ENCODE results near the gene SH3BP5. TPM values are rescaled to one million over a fixed set of nuclear protein-coding genes. Genes with fewer than 3 reads are reported as not detected.

SH3BP5 gene
- 6.1 TPM for polyA plus RNA-seq (2013, experiment 1 of 2)
- polyA plus RNA-seq (2013, experiment 2 of 2): 6.0 TPM

- H3K4ac ChIP-seq (ENCODE audit: low read length): no peak within 1 kb of the TSS
- H3K27ac ChIP-seq (replicated peaks; ENCODE audit: low read length): no peak within 1 kb of the TSS
- no peaks in the 10 kb centered on the region for H3K36me3 ChIP-seq (replicated peaks in 1 of 2; ENCODE audit: control insufficient read depth in 2 of 2, insufficient read depth in 2 of 2, low read length in 2 of 2)
- H3K4me3 ChIP-seq (ENCODE audit: low read length in 2 of 2): peak within 1 kb of the TSS; percentile 71 to 84
- peak within 1 kb of the TSS; percentile 89 for H3K9ac ChIP-seq (ENCODE audit: low read depth, low read length, poor library complexity)
- H4K91ac ChIP-seq (ENCODE audit: low read depth, low read length, poor library complexity): no peak within 1 kb of the TSS
- H3K14ac ChIP-seq (ENCODE audit: low read length): peak within 1 kb of the TSS; percentile 0
- DNase-seq (ENCODE audit: low spot score): peak; percentile 54
- peaks cover 0 to 32% (median 16%) of the 10 kb centered on the region in 3 experiments for H3K27me3 ChIP-seq (ENCODE audit: control insufficient read depth in 3 of 3, insufficient read depth in 3 of 3, low read depth in 1 of 3, low read length in 3 of 3)
- H2BK12ac ChIP-seq (ENCODE audit: low read length): peak within 1 kb of the TSS; percentile 65
- no CpG with 5 or more reads among the region's 66 CpGs for WGBS, 2 donors (ENCODE audit: extremely low coverage in 2 of 2, insufficient read length in 2 of 2, insufficient replicate concordance in 1 of 2)
- peak within 1 kb of the TSS; percentile 88 for H3K18ac ChIP-seq (ENCODE audit: low read length)
- no peaks in the 10 kb centered on the region for H3K9me3 ChIP-seq (replicated peaks in 1 of 2; ENCODE audit: control insufficient read depth in 2 of 2, insufficient read depth in 1 of 2, low read depth in 1 of 2, low read length in 2 of 2)
- H3K4me2 ChIP-seq (ENCODE audit: insufficient read depth, low read length, poor library complexity, severe bottlenecking): peak within 1 kb of the TSS; percentile 98
- H3K4me1 ChIP-seq (ENCODE audit: control insufficient read depth in 2 of 2, insufficient read depth in 1 of 2, low read depth in 1 of 2, low read length in 2 of 2): peaks cover 8 to 10% of the 10 kb centered on the region in 2 donors
- H3K23ac ChIP-seq (ENCODE audit: low read depth, low read length, poor library complexity): peak within 1 kb of the TSS; percentile 90
- H2AFZ ChIP-seq (ENCODE audit: low read length): peak within 1 kb of the TSS; percentile 97
- no peak within 1 kb of the TSS for H4K8ac ChIP-seq (ENCODE audit: low read depth, low read length)
- H2AK5ac ChIP-seq (ENCODE audit: low read depth, low read length): no peak within 1 kb of the TSS
- no peaks in the 10 kb centered on the region for H3K79me1 ChIP-seq (ENCODE audit: low read depth, low read length)
- peak within 1 kb of the TSS; percentile 80 for H2BK5ac ChIP-seq (ENCODE audit: low read length)
- peak within 1 kb of the TSS; percentile 8 for H2BK120ac ChIP-seq (ENCODE audit: low read depth, low read length)
- H2BK15ac ChIP-seq (ENCODE audit: low read length): peak within 1 kb of the TSS; percentile 91
Measured at GRCh38 chr3:15332405-15333098, at the start of gene SH3BP5. Gene SH3BP5, minus strand, starts transcription at chr3:15332586. Its CDS starts 178 bp downstream, at chr3:15332408.

DNA sequence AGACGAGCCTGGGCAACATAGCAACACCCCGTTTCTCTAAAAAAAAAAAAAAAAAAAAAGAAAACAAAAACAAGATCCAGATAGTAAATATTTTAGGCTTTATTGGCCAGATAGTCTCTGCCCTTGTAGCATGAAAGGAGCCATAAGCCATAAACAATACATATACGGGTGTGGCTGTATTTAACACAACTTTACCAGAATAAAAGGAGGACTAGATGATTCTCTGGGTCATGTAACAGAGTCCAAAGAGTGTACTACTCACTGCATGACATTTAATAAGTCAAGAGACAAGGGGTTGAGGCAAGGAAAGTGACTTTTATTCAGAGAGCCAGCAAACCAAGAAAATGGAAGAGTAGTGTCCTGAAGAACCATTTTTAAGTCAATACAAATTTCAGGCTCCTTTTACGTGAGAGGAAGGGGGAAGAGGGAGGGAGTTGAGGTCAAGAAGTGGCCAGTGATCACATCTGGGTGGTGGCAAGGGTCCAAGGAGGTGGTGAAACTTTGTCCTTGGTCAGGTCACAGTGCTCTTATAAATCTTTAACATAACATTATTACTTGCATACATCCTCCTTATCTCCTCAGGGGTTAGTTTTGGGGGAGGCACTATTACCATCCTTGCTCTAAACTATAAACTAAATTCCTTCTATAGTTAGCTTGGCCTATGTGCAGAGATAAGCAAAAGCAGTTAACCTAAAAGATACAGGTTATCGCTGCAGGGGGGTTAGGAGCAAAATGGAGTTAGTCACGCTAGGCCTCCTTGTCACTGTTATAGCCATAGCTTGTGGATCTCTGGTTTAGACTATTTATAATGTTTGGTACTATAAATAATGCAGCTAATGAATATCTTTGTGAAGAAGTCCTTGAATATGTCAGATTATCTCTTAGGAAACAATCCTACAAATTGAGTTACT is 48.8 kb upstream of the SH3BP5 start:
- Histone ChIP-seq H3K27ac (replicated peaks; ENCODE audit: low read length) (no peak overlapping the region), H3K9ac (ENCODE audit: low read depth, low read length, poor library complexity) (no peak overlapping the region), H3K79me1 (ENCODE audit: low read depth, low read length) (no peaks in the 10 kb centered on the region), H3K4ac (ENCODE audit: low read length) (no peak overlapping the region), H4K91ac (ENCODE audit: low read depth, low read length, poor library complexity) (no peak overlapping the region), H2BK120ac (ENCODE audit: low read depth, low read length) (no peak overlapping the region), H3K23ac (ENCODE audit: low read depth, low read length, poor library complexity) (no peak overlapping the region), H2AFZ (ENCODE audit: low read length) (no peak overlapping the region), H2BK12ac (ENCODE audit: low read length) (no peak overlapping the region), H3K36me3 (replicated peaks in 1 of 2; ENCODE audit: control insufficient read depth in 2 of 2, insufficient read depth in 2 of 2, low read length in 2 of 2) (no peaks in the 10 kb centered on the region), H2AK5ac (ENCODE audit: low read depth, low read length) (no peak overlapping the region), H2BK15ac (ENCODE audit: low read length) (no peak overlapping the region), H3K4me3 (ENCODE audit: low read length in 2 of 2) (no peak overlapping the region), H4K8ac (ENCODE audit: low read depth, low read length) (no peak overlapping the region), H3K4me1 (ENCODE audit: control insufficient read depth in 2 of 2, insufficient read depth in 1 of 2, low read depth in 1 of 2, low read length in 2 of 2) (peaks cover 0 to 2% of the 10 kb centered on the region in 2 donors), H3K27me3 (ENCODE audit: control insufficient read depth in 3 of 3, insufficient read depth in 3 of 3, low read depth in 1 of 3, low read length in 3 of 3) (no peaks in the 10 kb centered on the region), H3K18ac (ENCODE audit: low read length) (no peak overlapping the region), H3K14ac (ENCODE audit: low read length) (no peak overlapping the region), H3K9me3 (replicated peaks in 1 of 2; ENCODE audit: control insufficient read depth in 2 of 2, insufficient read depth in 1 of 2, low read depth in 1 of 2, low read length in 2 of 2) (peaks cover 0 to 4% of the 10 kb centered on the region in 2 donors), H2BK5ac (ENCODE audit: low read length) (no peak overlapping the region), H3K4me2 (ENCODE audit: insufficient read depth, low read length, poor library complexity, severe bottlenecking) (no peak overlapping the region)
- DNase-seq (ENCODE audit: low spot score): no peak
- WGBS, 2 donors (ENCODE audit: extremely low coverage in 2 of 2, insufficient read length in 2 of 2, insufficient replicate concordance in 1 of 2): no CpG with 5 or more reads among the region's 6 CpGs

DNA sequence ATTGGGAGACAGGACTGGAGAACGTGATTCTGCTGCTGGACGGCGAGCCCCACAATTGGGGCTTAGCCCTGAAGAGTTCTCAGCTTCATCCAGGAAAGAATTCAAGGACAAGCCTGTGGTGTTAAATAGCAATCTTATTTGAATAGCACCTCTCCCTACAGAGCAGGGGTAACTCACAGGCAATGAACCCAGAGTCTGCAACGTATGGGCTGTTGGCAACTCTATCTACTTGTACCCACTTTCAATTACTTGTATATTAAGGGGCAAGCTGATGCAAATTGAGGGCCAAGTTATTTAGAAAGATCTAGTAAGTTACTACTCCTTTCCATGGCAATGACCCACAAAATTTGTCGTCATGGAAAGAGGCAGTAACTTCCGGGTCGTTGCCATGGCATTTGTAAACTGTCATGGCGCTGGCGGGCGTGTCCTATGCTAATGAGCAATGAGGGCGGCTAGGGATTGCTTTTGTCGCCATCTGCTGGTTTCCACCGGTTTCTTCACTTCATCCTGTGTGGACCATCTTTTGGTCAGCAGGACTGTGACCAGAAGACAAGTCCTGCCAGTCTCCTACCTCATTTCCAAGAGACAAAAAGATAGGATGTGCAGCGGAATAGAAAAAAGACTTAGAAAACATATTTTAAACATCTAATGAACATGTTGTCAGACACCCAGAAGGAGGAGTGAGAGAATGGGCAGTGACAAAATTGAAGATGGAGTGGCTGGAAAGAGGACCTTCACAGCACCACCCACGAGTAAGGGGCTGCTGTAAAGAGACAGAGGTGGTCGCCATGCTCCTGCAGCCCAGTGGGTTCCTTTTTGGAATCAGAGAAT is 45.8 kb upstream of the SH3BP5 start:
- WGBS, 2 donors (ENCODE audit: extremely low coverage in 2 of 2, insufficient read length in 2 of 2, insufficient replicate concordance in 1 of 2): no CpG with 5 or more reads among the region's 16 CpGs
- Histone ChIP-seq H3K27ac (replicated peaks; ENCODE audit: low read length) (no peak overlapping the region), H3K4ac (ENCODE audit: low read length) (no peak overlapping the region)

More for the DNA sequence above, 45.8 kb upstream of the SH3BP5 start:
- Histone ChIP-seq H3K36me3 (replicated peaks in 1 of 2; ENCODE audit: control insufficient read depth in 2 of 2, insufficient read depth in 2 of 2, low read length in 2 of 2) (no peaks in the 10 kb centered on the region), H2AK5ac (ENCODE audit: low read depth, low read length) (no peak overlapping the region), H3K9ac (ENCODE audit: low read depth, low read length, poor library complexity) (no peak overlapping the region), H2BK15ac (ENCODE audit: low read length) (no peak overlapping the region), H2AFZ (ENCODE audit: low read length) (peak overlapping the region; percentile 92), H2BK5ac (ENCODE audit: low read length) (no peak overlapping the region), H2BK12ac (ENCODE audit: low read length) (no peak overlapping the region), H3K79me1 (ENCODE audit: low read depth, low read length) (no peaks in the 10 kb centered on the region), H3K18ac (ENCODE audit: low read length) (no peak overlapping the region), H3K4me3 (ENCODE audit: low read length in 2 of 2) (peak overlapping the region in 1 of 2 donors; percentile 27), H3K23ac (ENCODE audit: low read depth, low read length, poor library complexity) (no peak overlapping the region), H2BK120ac (ENCODE audit: low read depth, low read length) (no peak overlapping the region), H3K27me3 (ENCODE audit: control insufficient read depth in 3 of 3, insufficient read depth in 3 of 3, low read depth in 1 of 3, low read length in 3 of 3) (peaks cover 0 to 3% (median 0%) of the 10 kb centered on the region in 3 experiments), H3K4me1 (ENCODE audit: control insufficient read depth in 2 of 2, insufficient read depth in 1 of 2, low read depth in 1 of 2, low read length in 2 of 2) (peaks cover 0 to 2% of the 10 kb centered on the region in 2 donors), H3K9me3 (replicated peaks in 1 of 2; ENCODE audit: control insufficient read depth in 2 of 2, insufficient read depth in 1 of 2, low read depth in 1 of 2, low read length in 2 of 2) (no peaks in the 10 kb centered on the region), H4K91ac (ENCODE audit: low read depth, low read length, poor library complexity) (no peak overlapping the region), H3K4me2 (ENCODE audit: insufficient read depth, low read length, poor library complexity, severe bottlenecking) (no peak overlapping the region), H3K14ac (ENCODE audit: low read length) (no peak overlapping the region), H4K8ac (ENCODE audit: low read depth, low read length) (no peak overlapping the region)
- peak; percentile 81 for DNase-seq (ENCODE audit: low spot score)
